Heart left ventricle (tissue), 16 donors: ENCODE data around the gene RAI1. TPM values are rescaled to one million over a fixed set of nuclear protein-coding genes. Genes with fewer than 3 reads are reported as not detected.
A peak's percentile ranks its signal among the peaks of the same experiment; 100 is the strongest.

Experiments used
- ATAC-seq, 4 donors: fragments of 200-7000 bp; cut with Tn5 transposase; one replicate each; pipeline ENCODE4 v1.9.1; 2020 to 2022; ENCODE audit warnings: moderate library complexity in 4 of 4, mild to moderate bottlenecking in 3 of 4, moderate number of reproducible peaks in 1 of 4
- DNase-seq, 5 donors: peaks; one replicate each; pipeline ENCODE4 v3.0.0-alpha.2; 2020
- H3K27ac ChIP-seq, 12 donors: fragments of 200-600 bp; sonication (generic) in 4 of 12; one replicate each; pipeline versions ENCODE4 v1.5.0 to v1.8.0; 2016 to 2022; ENCODE audit warnings: mild to moderate bottlenecking in 2 of 12
- H3K27me3 ChIP-seq, 9 donors: fragments of 200-600 bp; sonication (generic) in 2 of 9; one replicate each; pipeline versions ENCODE4 v1.5.1 to v1.8.0; 2016 to 2022; ENCODE audit warnings: mild to moderate bottlenecking in 3 of 9
- H3K36me3 ChIP-seq, 9 donors: fragments of 200-600 bp; sonication (generic) in 2 of 9; one replicate each; pipeline versions ENCODE4 v1.5.0 to v1.8.0; 2018 to 2022; ENCODE audit warnings: mild to moderate bottlenecking in 2 of 9
- H3K4me1 ChIP-seq, 12 donors: fragments of 200-600 bp; sonication (generic) in 4 of 12; one replicate each; pipeline versions ENCODE4 v1.5.0 to v1.8.0; 2016 to 2022; ENCODE audit warnings: mild to moderate bottlenecking in 3 of 12
- H3K4me3 ChIP-seq, 12 donors: fragments of 200-600 bp; sonication (generic) in 4 of 12; one replicate each; pipeline versions ENCODE4 v1.5.0 to v1.8.0; 2017 to 2022; ENCODE audit warnings: mild to moderate bottlenecking in 9 of 12, moderate library complexity in 4 of 12
- H3K9me3 ChIP-seq, 12 donors: fragments of 200-600 bp; sonication (generic) in 4 of 12; one replicate each; pipeline versions ENCODE4 v1.5.0 to v1.8.0; 2016 to 2022; ENCODE audit warnings: mild to moderate bottlenecking in 1 of 12
- POLR2A ChIP-seq, 2 donors: fragments of 450-650 bp; IDR thresholded peaks; one replicate each; pipeline ENCODE4 v1.6.1; 2017; ENCODE audit warnings: antibody characterized with exemption in 2 of 2, mild to moderate bottlenecking in 2 of 2, moderate library complexity in 2 of 2
- WGBS, 4 donors: extraction: QIAGEN DNeasy Blood & Tissue Kit in 2 of 4; methylation state at CpG; one replicate each; pipeline versions ENCODE4 v1.1.5 to v1.1.7; 2013 to 2018; 5-methylcytosine and 5-hydroxymethylcytosine counted together
- intact Hi-C, 10 donors: fragments of 100-400 bp; cut with DNase I; formaldehyde crosslinking; loops; one replicate each; pipeline versions ENCODE4 v1.11.1 to v1.14.2; 2022
- polyA plus RNA-seq, 2 donors: library from polyadenylated mRNA; stranded (reverse); fragments of 200-250 nt; gene quantifications; one replicate each; pipeline ENCODE4 v1.2.3, GENCODE V29; 2013
- total RNA-seq, 9 donors: library from RNA; depleted of rRNA in 2 of 9; stranded (reverse); fragments of >200 nt in 2 of 9; fragmentation: NEBNext Ultra II Directional in 3 of 9; extraction: Animal tissue kit (Norgen Biotek cat#: 25700) in 3 of 9; gene quantifications; one replicate each; pipeline versions ENCODE4 v1.1.0 to v1.2.4, GENCODE V29; 2016 to 2023
- TF ChIP-seq, protein P1 (sequence below), 12 donors: fragments of 200-600 bp; sonication (generic) in 4 of 12; IDR thresholded peaks; one replicate each; pipeline versions ENCODE4 v1.5.0 to v1.8.0; 2018 to 2022; ENCODE audit warnings: antibody characterized with exemption in 12 of 12, mild to moderate bottlenecking in 5 of 12
- donor health status: ischemic (EF 13 %, LVEDD 7.1; RV severe dilation, severe dysfunction).
- donor health status: healthy with polysubstance abuse.
- donor health status: DM: no; HTN: yes; CAD: no.
- donor health status: DM: no; HTN: no; CAD: no.
- donor health status: ischemic (EF 25% LVEDD 6.9; RV normal size, moderate dysfunction).
- donor health status: ischemic (EF 25% LVEDD 5.7; RV mildly dilated, moderate dysfunction).
- donor health status: healthy.
- donor health status: DM: yes; HTN: yes; CAD: no.
- donor health status: ischemic (EF 35%, LVEDD 5.7; RV mildly dilated, moderate dysfunction).
- donor health status: nonischemic (EF 11% LVEDD 7.7; RV severe dilation, severe dysfunction).
- donor health status: DM: yes; HTN: yes; CAD: no.
- donor health status: PGD.
- donor health status: ischemic (EF 29% LVEDD 5.4; RV normal size, mild dysfunction).
- donor health status: nonischemic (EF 23%, LVEDD 6.1; RV moderate dilation, normal function).

RAI1 gene
- total and polyA plus RNA-seq, 11 donors, result 15.1 to 37.2 (median 20.8) TPM

DNA sequence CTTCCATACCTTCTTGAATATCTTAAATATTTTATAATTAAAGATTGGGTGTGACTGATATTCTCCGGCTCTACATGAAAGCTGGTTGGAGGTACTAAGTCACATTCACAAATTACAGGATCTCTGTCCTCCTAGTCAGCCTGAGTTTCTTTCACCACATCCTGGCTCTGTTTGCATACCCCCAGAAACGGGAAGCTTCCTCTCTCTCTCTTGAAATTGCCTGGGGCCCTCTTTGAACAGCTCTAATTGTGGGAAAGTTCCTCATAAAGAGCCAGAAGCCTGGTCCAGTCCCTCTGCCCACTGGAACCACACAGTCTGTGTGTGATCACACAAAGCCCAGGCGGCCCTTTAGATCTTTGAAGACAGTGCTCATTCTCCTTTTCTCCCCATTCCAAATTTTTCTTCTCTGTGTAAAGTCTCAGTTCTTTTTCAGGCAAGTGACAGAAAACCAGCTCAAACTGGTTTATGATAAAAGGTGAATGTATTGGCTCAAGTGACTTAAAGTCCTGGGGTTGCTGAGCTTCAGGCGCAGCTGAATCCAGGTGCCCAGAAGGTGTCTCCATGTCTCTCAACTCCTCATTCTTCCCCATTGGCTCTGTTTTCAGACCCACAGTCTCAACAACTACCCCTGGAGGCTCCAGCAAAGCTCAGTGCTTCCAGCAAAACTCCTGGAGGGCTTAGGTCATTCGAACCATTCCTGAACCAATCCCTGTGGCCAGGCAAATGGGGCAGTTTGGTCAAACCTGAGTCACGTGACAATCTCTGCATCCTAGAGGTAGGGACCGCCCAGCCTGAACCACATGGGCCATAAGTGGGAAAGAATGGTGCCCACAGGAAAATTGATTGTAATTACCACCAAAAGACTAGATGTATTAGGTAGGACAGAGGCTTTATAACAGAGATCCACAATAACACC is 8.5 kb upstream of the RAI1 start:
- ATAC-seq (peak in 3 of 4 donors; percentile 6 to 18 (median 14)), DNase-seq (no peak)
- Histone ChIP-seq H3K36me3 (no peaks in the 10 kb centered on the region), H3K9me3 (no peaks in the 10 kb centered on the region), H3K27me3 (no peaks in the 10 kb centered on the region), H3K4me1 (peaks cover 0 to 33% (median 12%) of the 10 kb centered on the region in 12 donors), H3K4me3 (no peak overlapping the region), H3K27ac (peak overlapping the region in 11 of 12 donors; percentile 5 to 74 (median 36))
- no peak for TF ChIP-seq POLR2A (IDR thresholded peaks at IDR 0.05)
- TF ChIP-seq, protein P1, sequence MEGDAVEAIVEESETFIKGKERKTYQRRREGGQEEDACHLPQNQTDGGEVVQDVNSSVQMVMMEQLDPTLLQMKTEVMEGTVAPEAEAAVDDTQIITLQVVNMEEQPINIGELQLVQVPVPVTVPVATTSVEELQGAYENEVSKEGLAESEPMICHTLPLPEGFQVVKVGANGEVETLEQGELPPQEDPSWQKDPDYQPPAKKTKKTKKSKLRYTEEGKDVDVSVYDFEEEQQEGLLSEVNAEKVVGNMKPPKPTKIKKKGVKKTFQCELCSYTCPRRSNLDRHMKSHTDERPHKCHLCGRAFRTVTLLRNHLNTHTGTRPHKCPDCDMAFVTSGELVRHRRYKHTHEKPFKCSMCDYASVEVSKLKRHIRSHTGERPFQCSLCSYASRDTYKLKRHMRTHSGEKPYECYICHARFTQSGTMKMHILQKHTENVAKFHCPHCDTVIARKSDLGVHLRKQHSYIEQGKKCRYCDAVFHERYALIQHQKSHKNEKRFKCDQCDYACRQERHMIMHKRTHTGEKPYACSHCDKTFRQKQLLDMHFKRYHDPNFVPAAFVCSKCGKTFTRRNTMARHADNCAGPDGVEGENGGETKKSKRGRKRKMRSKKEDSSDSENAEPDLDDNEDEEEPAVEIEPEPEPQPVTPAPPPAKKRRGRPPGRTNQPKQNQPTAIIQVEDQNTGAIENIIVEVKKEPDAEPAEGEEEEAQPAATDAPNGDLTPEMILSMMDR (IDR thresholded peaks at IDR 0.05), result no peak
- 71 to 75% (median 73%) methylated on average over 7 of the region's 7 CpGs for WGBS, 4 donors
- intact Hi-C loops, result loop anchor here in 2 of 10 donors (10.0 kb wide), 1 partner anchor 252 kb away; no protein-coding TSS in a partner anchor

DNA sequence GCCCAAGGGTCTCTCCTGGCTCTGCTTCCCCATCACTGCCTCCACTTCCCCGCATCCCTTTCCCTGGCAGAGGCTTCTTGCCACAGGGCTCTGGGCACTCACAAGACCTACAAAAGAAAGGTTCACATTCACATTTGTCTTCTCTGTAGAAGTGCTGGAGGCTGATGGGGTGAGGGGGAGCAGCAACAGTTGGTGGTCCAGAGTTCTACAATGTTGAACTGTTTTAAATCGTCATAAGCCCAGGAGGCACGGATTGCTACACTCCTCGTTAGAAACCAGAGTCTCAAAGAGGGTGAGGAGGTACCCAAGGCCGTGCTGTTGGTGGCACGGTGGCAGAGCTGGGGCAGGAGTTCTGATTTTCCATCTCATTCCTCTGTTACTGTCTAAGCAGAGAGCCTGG is 5.8 kb upstream of the RAI1 start:
- Histone ChIP-seq H3K9me3 (no peaks in the 10 kb centered on the region), H3K27ac (no peak overlapping the region), H3K27me3 (no peaks in the 10 kb centered on the region), H3K4me3 (no peak overlapping the region), H3K36me3 (no peaks in the 10 kb centered on the region), H3K4me1 (peaks cover 0 to 29% (median 12%) of the 10 kb centered on the region in 12 donors)
- DNase-seq (no peak), ATAC-seq (no peak)
- TF ChIP-seq, protein P1 (IDR thresholded peaks at IDR 0.05), result no peak
- TF ChIP-seq POLR2A (IDR thresholded peaks at IDR 0.05), result no peak
- WGBS, 4 donors, result 89 to 93% (median 90%) methylated on average over 6 of the region's 6 CpGs
- intact Hi-C loops, result loop anchor here in 2 of 10 donors (5.0 to 10.0 kb wide), 2 partner anchors 249 to 357 kb away; no protein-coding TSS in a partner anchor

DNA sequence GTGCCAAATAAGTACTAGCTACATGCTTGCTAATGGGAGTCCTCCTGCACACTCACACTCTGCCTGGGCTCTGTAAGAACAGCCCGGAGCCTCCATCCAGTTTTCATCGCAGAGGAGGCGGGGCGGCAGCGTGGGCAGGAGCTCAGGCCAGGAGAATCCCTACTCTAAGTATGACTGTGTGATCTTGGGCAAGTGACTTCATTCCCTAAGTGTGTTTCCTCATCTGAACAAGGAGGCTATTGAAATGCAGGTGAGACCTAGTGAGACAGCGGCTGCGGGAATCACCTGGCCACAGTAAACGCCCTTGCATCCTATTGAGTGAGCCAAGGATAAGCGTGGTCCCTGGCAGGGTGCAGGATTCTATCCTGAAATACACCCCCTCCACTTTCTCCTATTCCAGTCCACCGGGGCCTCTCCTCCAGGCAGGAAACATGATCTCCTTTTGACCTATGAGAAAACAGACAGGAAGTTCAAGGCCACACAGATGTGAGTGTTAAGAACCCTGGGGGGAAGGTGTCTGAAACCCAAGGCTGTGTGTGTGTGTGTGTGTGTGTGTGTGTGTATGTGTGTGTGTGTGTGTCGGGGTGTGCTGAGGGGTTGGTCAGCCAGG is 5.2 kb upstream of the RAI1 start:
- H3K9me3 ChIP-seq, result no peaks in the 10 kb centered on the region
- 64 to 74% (median 66%) methylated on average over 11 of the region's 11 CpGs for WGBS, 4 donors
- no peak overlapping the region for H3K4me3 ChIP-seq
- no peaks in the 10 kb centered on the region for H3K27me3 ChIP-seq
- TF ChIP-seq, protein P1 (IDR thresholded peaks at IDR 0.05), result no peak
- no peak for TF ChIP-seq POLR2A (IDR thresholded peaks at IDR 0.05)
- H3K4me1 ChIP-seq, result peaks cover 0 to 34% (median 13%) of the 10 kb centered on the region in 12 donors
- H3K27ac ChIP-seq, result no peak overlapping the region
- DNase-seq, result no peak
- intact Hi-C loops, result loop anchor here in 2 of 10 donors (5.0 to 10.0 kb wide), 2 partner anchors 249 to 356 kb away; no protein-coding TSS in a partner anchor
- H3K36me3 ChIP-seq, result no peaks in the 10 kb centered on the region
- no peak for ATAC-seq

DNA sequence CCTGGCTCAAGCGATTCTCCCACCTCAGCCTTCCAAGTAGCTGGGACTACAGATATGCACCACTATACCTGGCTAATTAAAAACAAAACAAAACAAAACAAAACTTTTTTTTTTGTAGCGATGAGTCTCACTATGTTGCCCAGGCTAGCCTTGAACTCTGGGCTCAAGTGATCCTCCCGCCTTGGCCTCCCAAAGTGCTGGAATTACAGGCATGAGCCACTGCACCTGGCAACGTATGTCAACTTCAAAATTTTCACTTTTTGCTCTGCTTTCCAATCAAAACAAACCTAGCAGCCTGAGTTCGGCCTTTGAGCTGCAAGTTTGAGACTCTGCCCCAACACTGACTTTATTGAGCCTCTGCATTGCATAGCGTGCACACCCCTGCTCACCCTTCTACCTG is 4.5 kb upstream of the RAI1 start:
- H3K27ac ChIP-seq, result no peak overlapping the region
- TF ChIP-seq POLR2A (IDR thresholded peaks at IDR 0.05), result no peak
- TF ChIP-seq, protein P1 (IDR thresholded peaks at IDR 0.05), result no peak
- no peaks in the 10 kb centered on the region for H3K27me3 ChIP-seq
- 96 to 97% (median 97%) methylated on average over 6 of the region's 6 CpGs for WGBS, 4 donors
- H3K4me3 ChIP-seq, result no peak overlapping the region
- H3K9me3 ChIP-seq, result no peaks in the 10 kb centered on the region
- no peaks in the 10 kb centered on the region for H3K36me3 ChIP-seq
- intact Hi-C loops, result loop anchor here in 2 of 10 donors (5.0 to 10.0 kb wide), 2 partner anchors 248 to 356 kb away; no protein-coding TSS in a partner anchor
- peaks cover 0 to 28% (median 11%) of the 10 kb centered on the region in 12 donors for H3K4me1 ChIP-seq
- ATAC-seq (no peak), DNase-seq (no peak)
